ENCODE measurements around the gene RBM7.

DNA sequence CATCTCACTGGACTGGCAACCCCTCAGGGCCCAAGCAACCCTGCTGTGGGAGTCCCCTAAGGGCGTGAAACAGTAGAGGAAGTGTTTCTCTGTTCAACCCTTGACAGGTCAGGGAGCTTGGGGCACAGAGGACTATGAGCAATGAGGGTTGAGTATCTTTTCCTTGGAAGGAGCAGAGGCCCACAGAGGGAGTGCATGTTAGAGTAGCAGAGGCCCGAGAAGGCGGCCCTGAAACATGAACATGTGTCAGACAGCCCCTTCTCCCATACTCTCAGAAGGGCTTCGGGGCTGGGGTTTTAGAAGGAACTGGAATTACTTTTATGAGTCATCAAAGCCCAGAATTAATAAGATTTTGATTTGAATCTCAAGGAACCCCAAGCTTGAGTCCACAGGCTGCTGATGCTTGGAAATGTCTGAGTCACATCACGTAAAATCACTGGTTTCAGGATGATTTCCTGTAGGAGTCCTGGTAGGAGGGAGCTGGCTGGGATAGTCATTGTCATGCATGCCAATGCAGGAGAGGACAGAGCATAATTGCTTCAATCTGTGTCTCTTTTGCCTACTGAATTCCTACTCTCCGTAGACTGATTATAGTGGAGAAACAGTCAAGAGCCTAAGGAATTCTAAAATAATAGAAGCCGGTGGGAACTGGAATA lies 22.7 kb upstream of the RBM7 start:
- TF ChIP-seq EZH2 (IDR thresholded peaks at IDR 0.05; ENCODE audit: insufficient read depth, low read length): no peak
- TF ChIP-seq, protein P1, sequence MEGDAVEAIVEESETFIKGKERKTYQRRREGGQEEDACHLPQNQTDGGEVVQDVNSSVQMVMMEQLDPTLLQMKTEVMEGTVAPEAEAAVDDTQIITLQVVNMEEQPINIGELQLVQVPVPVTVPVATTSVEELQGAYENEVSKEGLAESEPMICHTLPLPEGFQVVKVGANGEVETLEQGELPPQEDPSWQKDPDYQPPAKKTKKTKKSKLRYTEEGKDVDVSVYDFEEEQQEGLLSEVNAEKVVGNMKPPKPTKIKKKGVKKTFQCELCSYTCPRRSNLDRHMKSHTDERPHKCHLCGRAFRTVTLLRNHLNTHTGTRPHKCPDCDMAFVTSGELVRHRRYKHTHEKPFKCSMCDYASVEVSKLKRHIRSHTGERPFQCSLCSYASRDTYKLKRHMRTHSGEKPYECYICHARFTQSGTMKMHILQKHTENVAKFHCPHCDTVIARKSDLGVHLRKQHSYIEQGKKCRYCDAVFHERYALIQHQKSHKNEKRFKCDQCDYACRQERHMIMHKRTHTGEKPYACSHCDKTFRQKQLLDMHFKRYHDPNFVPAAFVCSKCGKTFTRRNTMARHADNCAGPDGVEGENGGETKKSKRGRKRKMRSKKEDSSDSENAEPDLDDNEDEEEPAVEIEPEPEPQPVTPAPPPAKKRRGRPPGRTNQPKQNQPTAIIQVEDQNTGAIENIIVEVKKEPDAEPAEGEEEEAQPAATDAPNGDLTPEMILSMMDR (IDR thresholded peaks at IDR 0.05; ENCODE audit: insufficient read depth, low read depth, low read length): no peak

All from astrocyte (in vitro differentiated cells and primary cell).